NCI-H510A treated with DMSO at 0.1 percent for 48 hours (cell line): ENCODE results near the gene PCP4L1.
A peak's percentile ranks its signal among the peaks of the same experiment; 100 is the strongest.
"Not testable (repeated sequence)": the region's sequence is repeated elsewhere in the genome, so short reads cannot be mapped to it uniquely, and the experiment has no call there.

Experiments
- DNase-seq: peaks from one replicate; lab custom pipeline; 2025; lab: John Stamatoyannopoulos, UW

The PCP4L1 gene

GRCh38 chr1:161258439-161259344 lies at the start of gene PCP4L1:
Gene PCP4L1, plus strand, starts transcription at chr1:161258745. Its CDS starts 230 bp downstream, at chr1:161258975.
- DNase-seq = peak; percentile 72

- DNase-seq = peak; percentile 72
Observed at GRCh38 chr1:161209790-161210409, 48.6 kb upstream of the PCP4L1 start.

- DNase-seq = no peak
Observed at GRCh38 chr1:161214369-161214768, 44.2 kb upstream of the PCP4L1 start.

GRCh38 chr1:161215076-161215475 lies 43.5 kb upstream of the PCP4L1 start, which contains the start of gene FCER1G:
Gene FCER1G, plus strand, starts transcription at chr1:161215295. Its CDS starts 27 bp downstream, at chr1:161215322.
- no peak for DNase-seq

DNA sequence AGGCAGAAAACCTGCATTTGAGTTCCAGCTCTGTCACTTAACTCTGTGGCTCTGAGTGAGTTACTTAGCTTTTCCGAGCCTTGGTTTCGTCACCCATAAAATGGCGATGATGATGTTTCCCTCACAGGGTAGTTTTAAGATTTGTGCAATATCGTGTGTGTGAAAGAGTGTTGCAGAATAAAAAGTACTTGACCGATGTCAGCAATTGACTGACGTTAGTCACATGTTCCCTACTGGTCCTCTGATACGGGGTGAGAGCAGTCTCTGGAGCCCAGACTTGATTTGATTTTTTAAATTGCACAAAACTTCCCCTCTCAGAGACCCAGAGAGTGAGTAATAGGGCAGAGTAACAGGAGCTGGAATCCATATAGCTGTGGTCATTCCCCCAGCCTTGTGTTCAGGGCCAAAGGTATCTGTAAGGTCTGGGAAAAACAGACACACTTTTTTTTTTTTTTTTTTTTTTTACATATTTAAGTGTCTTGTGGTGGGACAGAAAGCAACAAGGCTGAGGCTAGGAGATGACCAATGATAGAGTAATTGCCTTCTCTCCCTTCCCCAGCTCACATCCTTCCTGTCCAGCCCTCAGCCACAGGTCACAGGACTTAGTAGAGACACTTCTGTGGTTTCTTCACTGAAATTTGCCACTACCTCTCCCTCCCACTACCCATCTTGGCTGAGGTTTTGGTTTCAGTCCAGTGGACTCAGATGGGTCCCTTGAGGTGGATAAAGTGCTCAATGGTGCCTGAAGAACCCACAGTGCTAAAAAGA lies 41.4 kb upstream of the PCP4L1 start:
- no peak for DNase-seq

- DNase-seq = no peak
Observed at GRCh38 chr1:161217831-161218230, 40.7 kb upstream of the PCP4L1 start.

DNA sequence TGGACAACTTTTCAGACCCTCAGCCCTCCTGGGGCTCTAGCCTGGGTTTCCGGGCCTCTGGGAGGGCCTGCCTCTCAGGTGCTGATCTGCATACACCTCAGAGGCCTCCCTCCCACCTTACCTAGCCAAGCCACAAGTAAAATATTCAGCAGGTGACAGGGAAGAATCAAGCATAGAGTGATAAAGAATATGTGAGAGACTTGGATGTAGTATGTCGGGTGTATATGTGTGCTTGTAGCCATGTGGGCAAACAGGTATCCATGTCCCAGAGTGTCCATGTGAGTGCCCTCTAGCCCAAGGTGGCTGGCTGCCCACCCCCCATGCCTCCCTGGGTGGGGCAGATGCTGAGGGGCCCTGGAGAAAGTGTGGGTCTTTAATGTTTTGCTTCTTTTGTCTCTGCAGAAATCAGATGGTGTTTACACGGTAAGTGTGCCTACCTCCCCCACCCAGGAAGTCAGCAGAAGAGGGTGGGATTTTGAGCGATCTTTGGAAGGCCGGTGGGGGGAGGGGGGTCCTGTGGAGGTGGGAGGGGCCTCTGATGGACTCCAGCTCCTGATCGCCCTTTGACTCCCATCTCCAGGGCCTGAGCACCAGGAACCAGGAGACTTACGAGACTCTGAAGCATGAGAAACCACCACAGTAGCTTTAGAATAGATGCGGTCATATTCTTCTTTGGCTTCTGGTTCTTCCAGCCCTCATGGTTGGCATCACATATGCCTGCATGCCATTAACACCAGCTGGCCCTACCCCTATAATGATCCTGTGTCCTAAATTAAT lies 40.1 kb upstream of the PCP4L1 start:
- DNase-seq = no peak

DNA sequence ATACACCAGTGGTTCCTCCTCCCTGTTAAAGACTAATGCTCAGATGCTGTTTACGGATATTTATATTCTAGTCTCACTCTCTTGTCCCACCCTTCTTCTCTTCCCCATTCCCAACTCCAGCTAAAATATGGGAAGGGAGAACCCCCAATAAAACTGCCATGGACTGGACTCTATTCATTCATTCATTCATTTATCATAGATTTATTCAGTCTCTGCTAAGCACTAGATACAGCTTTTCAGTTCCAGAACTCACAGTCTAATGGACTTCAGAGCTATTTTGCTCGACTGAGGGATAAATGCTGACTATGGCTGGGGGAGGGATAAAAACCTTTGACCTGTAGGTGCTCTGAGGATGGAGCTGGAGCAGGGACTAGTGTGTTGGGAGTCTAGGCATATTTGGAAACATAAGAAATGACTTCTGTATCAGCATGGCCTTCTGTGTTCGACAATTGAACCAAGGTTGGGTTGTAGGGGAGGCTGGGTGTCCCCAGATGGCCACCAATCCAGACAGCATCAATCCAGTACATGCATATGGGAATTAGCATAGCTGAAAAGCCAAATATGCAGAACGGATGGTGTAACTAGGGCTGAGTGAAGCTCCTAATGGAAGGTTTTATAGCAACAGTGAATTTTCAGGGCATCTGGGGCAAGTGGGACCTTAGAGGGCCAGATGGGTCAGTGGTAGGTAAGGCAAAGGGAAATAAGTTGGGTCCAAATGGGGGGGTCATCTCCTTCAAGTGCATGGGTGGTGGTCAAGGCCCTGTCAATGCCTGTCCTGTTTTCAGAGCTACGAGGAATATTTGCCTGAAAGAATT lies 39.3 kb upstream of the PCP4L1 start:
- DNase-seq = no peak

GRCh38 chr1:161220002-161220401 lies 38.5 kb upstream of the PCP4L1 start:
- no peak for DNase-seq

DNA sequence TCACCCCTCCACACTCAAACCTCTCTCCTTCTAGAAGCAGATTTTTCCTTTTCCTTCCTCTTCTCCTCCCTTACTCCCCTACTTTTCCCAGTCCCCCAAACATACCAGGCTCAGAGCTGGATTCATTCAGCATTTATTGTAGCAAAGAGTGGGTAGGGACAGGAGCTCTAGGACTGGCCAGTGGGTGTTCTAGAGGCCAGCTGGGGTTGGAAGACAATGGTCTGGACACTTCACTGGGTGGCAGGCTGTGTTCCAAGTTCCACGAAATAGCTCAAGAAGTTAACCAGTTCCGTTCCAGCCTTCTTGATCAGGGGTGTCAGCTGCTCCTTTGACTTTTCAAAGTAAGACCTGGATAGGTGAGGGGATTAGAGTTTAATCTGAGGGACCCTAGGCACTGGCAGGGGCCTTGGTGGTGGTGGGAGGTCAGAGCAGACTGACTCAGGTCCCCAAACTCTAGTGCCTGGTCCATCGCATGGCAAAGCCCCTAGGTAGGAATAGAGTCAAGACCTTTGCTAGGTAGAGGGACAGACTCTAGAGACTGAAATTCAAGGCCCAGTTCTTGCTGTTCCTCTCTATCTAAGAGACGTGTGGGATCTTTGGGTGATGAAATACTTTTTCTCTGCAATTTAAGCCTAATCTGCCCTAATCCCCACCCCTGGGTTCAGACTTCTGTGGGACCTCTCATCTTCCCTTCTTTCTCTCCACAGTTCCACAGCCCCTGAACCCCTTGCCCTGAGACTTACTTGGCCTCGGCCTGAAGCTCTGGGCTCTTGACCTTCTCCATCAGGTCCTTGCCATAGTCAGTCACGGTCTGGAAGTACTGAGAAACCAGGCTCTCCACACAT lies 36.1 kb upstream of the PCP4L1 start:
- no peak for DNase-seq

- no peak for DNase-seq
Observed at GRCh38 chr1:161223805-161224694, 34.5 kb upstream of the PCP4L1 start.

GRCh38 chr1:161224695-161225087 lies 33.9 kb upstream of the PCP4L1 start:
- not testable (repeated sequence) for DNase-seq

- no peak for DNase-seq
Observed at GRCh38 chr1:161225178-161225533, 33.4 kb upstream of the PCP4L1 start.

DNA sequence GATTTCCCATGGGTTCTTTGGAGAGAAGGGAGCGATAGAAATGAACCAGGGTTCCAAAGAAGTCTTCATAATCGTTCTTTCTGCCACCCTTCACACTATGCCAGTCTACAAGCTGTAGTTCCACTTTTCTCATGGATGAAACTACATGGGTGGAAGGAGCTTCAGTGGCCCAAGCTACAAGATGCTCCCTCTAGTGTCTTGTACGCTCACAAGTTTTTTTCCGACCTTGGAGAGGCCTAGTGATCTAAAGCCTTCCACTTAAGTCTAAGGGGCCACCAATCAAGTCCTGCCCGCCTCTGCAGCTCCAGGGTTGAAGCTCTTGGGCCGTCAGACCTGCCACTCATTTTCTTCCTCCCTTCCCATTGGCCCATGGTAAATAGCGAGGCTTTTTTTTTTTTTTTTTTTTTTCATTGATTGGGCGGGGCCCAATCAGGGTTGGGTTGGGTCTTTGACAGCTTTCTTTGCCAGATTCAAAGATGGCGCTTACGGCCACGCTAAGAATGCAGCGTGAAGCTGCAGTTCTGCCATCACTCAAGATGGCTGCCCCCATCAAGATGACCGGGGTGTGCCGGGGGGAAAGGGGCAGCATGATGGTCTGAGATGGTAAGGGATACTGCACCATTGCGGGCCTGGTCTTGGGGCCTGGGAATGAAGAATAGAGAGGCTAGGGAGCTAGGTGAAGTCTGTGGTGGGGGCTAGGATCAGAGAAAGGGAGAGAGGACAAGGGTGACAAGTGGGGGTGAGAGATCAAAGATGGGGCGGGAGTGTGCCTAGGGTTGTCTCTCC lies 32.8 kb upstream of the PCP4L1 start, which contains the start of gene TOMM40L:
Gene TOMM40L (plus strand): TSS at position 527 of the 786 bp plus-strand sequence. CDS start 430 bp downstream, outside the sequence.
- DNase-seq = peak; percentile 95

DNA sequence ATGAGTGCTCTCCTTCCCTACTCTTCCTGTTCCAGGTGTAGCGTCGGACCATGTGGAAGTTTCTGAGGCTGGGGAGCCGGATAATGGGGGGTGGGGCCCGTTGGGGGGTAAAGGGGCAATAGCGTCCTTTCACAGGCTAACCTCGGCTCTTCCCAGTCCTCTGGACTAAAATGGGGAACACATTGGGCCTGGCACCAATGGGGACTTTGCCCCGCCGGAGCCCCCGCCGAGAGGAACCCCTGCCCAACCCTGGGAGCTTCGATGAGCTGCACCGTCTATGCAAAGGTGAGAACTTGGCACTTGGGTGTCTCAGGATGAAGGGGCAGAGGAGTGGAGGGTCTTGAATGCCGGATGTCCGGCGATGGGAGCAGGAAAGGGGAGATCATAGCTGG lies 32.2 kb upstream of the PCP4L1 start:
- DNase-seq = peak; percentile 7

DNA sequence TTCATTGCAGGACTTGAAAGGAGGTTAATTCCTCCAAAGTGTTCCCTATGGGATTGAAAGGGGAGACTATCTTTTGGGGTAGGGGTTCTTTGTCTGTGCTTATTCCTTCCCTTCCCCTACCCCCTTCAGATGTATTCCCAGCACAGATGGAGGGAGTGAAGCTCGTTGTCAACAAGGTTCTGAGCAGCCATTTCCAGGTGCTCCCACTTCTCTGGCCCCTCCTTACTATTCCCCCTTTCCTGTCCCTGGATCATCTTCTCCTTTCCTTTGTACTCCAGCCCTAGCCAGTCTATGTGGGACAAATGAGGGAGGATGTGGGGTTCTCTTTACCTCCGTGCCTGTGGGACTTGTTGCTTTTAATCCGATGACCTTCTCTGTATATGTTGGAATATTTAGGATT lies 31.8 kb upstream of the PCP4L1 start:
- DNase-seq = no peak

- peak; percentile 83 for DNase-seq
Observed at GRCh38 chr1:161227196-161227871, 31.2 kb upstream of the PCP4L1 start.
